HK-2 (cell line): ENCODE data around the gene METTL9.
"Not testable (repeated sequence)": the region's sequence is repeated elsewhere in the genome, so short reads cannot be mapped to it uniquely, and the experiment has no call there.

Experiments used
- DNase-seq: peaks from one replicate; pipeline ENCODE4 v3.0.0-alpha.2; 2018; ENCODE audit not compliant: unreplicated experiment

Gene METTL9

GRCh38 chr16:21610006-21610544 lies 10.7 kb downstream of the METTL9 start:
- no peak for DNase-seq

- DNase-seq, result no peak
These were observed 11.4 kb downstream of the METTL9 start for GRCh38 chr16:21610766-21611165.

GRCh38 chr16:21611198-21611555 lies 11.8 kb downstream of the METTL9 start:
- DNase-seq, result no peak

- DNase-seq, result no peak
These were observed 12.4 kb downstream of the METTL9 start for GRCh38 chr16:21611556-21612384.

- DNase-seq, result no peak
These were observed 14.0 kb downstream of the METTL9 start for GRCh38 chr16:21613361-21613760.

- no peak for DNase-seq
These were observed 14.4 kb downstream of the METTL9 start for GRCh38 chr16:21613781-21614180.

GRCh38 chr16:21614896-21615295 lies 15.5 kb downstream of the METTL9 start:
- DNase-seq, result no peak

GRCh38 chr16:21617607-21618006 lies 18.2 kb downstream of the METTL9 start:
- no peak for DNase-seq

- DNase-seq, result no peak
These were observed 18.9 kb downstream of the METTL9 start for GRCh38 chr16:21618281-21618680.

GRCh38 chr16:21619765-21620425 lies 20.5 kb downstream of the METTL9 start:
- DNase-seq, result no peak

- no peak for DNase-seq
These were observed 21.2 kb downstream of the METTL9 start for GRCh38 chr16:21620592-21620991.

GRCh38 chr16:21622545-21622944 lies 23.2 kb downstream of the METTL9 start:
- DNase-seq, result no peak

- DNase-seq, result no peak
These were observed 25.6 kb downstream of the METTL9 start for GRCh38 chr16:21625026-21625425.

- no peak for DNase-seq
These were observed 27.4 kb downstream of the METTL9 start for GRCh38 chr16:21626659-21627277.

GRCh38 chr16:21628121-21628726 lies 28.8 kb downstream of the METTL9 start:
- DNase-seq, result no peak

- DNase-seq, result no peak
These were observed 29.4 kb downstream of the METTL9 start for GRCh38 chr16:21628772-21629171.

- not testable (repeated sequence) for DNase-seq
These were observed 30.5 kb downstream of the METTL9 start for GRCh38 chr16:21629616-21630539.

GRCh38 chr16:21630866-21631265 lies 31.5 kb downstream of the METTL9 start:
- not testable (repeated sequence) for DNase-seq

GRCh38 chr16:21631376-21631775 lies 32.0 kb downstream of the METTL9 start:
- not testable (repeated sequence) for DNase-seq

GRCh38 chr16:21631951-21632575 lies 32.7 kb downstream of the METTL9 start:
- DNase-seq, result not testable (repeated sequence)

GRCh38 chr16:21634216-21634615 lies 34.8 kb downstream of the METTL9 start:
- DNase-seq, result no peak
